ENCODE data around the gene CD8B. TPM values are rescaled to one million over a fixed set of nuclear protein-coding genes. Genes with fewer than 3 reads are reported as not detected.
A peak's percentile ranks its signal among the peaks of the same experiment; 100 is the strongest.
"Not testable (repeated sequence)": the region's sequence is repeated elsewhere in the genome, so short reads cannot be mapped to it uniquely, and the experiment has no call there.

Gene CD8B
- total RNA-seq, 1 donor from 2014 or later: 0.30 TPM

DNA sequence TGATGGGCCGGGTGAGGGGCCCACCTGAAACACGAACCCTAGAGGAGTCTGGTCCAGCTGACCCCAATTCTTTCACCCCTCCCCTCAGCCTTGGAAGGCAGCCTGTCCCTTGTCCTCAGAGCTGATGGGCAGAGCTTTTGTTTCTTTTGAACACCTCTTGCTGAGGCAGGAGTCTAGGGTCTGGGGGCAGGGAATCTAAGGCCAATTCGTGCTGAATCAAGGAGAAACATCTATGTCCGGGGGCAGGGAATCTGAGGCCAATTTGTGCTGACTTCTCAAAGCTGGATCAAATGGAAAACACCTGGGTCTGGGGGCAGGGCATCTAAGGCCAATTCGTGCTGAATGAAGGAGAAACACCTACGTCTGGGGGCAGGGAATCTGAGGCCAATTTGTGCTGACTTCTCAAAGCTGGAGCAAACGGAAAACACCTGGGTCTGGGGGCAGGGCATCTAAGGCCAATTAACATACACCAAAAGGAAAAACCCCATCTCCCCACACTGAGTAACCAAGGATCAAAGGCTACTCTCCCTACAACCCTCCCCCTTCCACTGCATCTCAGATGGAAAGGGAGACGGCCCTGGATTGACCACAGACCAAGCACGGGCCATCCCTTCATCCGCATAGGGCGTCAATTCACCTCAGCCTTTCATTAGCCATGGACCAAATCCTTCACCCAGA is 21.7 kb downstream of the CD8B start:
- ATAC-seq; DNase-seq (ENCODE audit: missing footprints); intact Hi-C loops (cut with DNase I): not testable (repeated sequence)

DNA sequence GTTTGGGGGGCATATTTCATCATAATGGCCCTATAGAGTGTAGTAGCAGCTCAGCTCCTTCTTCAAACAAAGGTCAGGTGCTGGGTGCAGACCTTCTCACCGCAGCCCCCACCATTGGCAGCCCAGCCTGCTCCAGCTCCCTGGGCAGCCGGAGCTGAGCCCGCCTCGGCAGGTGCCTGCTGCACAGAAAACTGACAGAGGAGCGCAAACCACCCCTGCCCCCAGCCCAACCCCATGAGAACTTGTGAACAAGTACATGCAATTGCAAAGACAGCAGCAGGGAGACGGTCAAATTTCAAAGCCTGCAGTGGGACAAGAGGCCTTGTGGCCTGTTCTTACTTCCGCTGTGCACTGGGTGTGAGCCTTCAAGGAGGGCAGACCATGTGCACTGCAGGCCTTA is 22.2 kb downstream of the CD8B start:
- DNase-seq (ENCODE audit: missing footprints); intact Hi-C loops (cut with DNase I); ATAC-seq: not testable (repeated sequence)

DNA sequence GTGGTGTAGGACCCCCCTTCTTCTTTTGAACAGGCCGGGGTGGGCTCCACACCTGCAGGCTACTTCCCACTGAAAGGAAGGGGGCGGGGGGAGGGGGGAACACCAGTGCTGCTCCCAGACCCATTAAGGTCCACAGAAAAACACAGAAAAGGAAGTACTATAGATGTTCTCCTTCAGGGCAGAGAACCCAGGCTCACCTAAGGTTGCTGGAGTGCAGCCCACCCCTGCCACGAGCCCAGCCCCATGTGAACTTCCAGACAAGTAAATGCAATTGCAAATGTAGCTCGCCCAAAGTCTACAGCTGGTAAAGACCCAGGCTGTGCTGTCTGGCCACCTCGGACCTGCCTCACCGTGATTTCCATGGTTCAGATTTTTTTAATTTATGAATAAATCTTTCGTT is 24.0 kb downstream of the CD8B start:
- DNase-seq (ENCODE audit: missing footprints); intact Hi-C loops (cut with DNase I); ATAC-seq: not testable (repeated sequence)

DNA sequence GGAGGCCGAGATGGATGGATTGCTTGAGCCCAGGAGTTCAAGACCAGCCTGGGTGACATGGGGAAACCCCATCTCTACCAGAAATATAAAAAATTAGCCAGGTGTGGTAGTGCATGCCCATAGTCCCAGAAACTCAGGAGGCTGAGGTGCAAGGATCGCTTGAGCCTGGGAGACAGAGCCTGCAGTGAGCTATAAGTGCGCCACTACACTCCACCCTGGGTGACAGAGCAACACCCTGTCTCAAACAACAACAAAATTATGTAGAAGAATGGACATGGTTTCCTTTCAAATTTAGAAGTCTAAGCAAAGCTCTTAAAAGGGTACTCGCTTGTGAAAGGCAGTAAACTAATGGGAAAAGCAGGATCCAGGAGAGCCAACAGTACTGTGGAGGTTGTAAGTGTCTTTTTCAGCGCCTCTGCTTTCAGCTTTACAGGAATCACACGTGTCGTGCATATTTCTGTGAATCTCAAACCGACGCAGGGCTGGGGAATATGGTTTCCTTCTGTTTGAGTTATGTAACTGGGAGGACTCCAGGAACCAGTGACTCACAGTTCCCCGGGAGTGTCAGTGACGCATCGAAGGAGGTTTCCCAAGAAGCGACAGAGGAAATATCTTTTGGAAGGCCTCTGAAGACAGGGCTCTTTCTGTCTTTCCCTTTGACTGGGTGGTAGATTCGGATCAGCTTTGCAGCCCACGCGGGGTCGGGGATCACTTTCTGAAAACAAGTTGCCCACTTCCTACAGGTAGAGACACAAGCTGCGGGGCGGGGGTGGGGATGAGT is 24.6 kb downstream of the CD8B start:
- DNase-seq (ENCODE audit: missing footprints): peak; percentile 75
- intact Hi-C loops (cut with DNase I): not testable (repeated sequence)
- ATAC-seq: peak; percentile 84

DNA sequence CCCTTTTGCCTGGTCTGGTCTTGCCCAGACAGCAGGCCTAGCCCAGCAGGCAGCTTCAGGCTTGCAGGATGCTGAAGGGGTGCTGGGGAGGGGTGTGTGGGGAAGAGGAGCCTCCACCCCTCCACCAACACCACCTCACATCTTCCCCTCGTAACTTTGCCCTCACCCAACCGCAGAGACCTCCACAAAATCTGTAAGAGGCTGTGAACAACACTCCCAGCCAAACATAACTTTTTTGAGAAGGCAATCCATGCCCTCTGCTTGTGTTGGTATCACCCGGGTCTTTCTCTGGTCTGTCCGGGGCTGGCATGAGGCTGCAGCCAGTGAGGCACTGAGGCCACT is 26.2 kb downstream of the CD8B start:
- ATAC-seq; intact Hi-C loops (cut with DNase I); DNase-seq (ENCODE audit: missing footprints): not testable (repeated sequence)

DNA sequence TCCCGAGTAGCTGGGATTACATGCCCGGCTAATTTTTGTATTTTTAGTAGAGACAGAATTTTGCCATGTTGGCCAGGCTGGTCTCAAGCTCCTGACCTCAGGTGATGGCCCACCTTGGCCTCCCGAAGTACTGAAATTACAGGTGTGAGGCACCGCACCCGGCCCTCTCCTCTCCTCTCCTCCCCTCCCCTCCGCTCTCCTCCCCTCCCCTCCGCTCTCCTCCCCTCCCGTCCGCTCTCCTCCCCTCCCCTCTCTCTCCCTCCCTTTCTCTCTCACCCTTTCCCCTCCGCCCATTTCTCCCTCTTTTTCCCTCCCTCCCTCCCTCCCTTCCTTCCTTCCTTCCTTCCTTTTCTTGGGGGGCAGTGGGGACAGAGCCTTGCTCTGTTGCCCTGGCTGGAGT is 28.4 kb downstream of the CD8B start:
- DNase-seq (ENCODE audit: missing footprints) (no peak), ATAC-seq (no peak)
- intact Hi-C loops (cut with DNase I): no loop called here

DNA sequence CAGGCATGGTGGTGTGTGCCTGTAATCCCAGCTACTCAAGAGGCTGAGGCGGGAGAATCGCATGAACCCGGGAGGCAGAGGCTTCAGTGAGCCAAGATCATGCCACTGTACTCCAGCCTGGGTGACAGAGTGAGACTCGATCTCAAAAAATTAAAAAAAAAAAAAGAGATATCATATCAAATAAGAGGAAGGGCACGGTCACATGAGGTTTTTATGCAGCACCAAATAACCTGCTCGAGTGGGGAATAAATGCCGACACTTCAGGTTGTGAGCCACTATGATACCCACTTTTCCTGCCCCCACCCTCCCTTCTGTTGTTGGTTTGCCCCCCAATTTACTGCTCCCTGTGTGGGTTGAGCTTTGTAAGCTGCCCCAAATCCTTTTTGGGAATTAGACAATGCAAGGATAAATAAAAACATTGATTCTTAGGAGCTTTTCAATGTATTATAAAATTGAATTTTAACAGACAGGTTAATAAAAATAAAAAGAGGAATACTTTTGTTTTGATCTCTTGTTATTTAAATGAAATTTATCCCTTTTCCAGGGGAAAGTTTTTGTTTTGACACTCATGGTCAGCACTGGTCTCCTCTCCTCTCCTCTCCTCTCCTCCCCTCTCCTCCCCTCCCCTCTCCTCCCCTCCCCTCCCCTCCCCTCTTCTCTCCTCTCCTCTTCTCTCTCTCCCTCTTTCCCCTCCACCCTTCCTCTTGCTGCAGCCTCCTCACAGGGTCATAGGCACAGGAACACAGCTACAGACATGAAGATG is 29.2 kb downstream of the CD8B start:
- DNase-seq (ENCODE audit: missing footprints) (no peak), ATAC-seq (no peak)
- intact Hi-C loops (cut with DNase I): no loop called here

DNA sequence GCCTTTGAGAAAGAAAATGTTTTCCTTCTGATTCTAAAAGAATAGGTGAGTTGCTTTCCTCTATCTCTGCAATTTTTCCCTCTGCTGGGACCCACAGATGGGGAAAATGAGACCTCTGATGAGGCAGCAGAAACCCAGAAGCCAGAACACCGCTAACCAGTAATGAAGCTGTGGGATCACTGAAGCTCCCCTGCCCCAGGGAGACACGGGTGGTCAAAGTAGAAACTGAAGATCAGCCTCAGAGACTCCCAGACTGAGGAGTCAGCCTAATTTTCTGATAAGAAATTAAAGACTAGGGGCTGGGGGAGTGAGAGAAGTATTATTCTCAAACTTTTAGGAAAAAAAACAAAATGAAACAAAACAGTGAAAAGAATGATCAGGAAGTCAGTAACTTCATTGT is 30.1 kb downstream of the CD8B start:
- no peak for ATAC-seq
- DNase-seq (ENCODE audit: missing footprints): no peak
- intact Hi-C loops (cut with DNase I): no loop called here

DNA sequence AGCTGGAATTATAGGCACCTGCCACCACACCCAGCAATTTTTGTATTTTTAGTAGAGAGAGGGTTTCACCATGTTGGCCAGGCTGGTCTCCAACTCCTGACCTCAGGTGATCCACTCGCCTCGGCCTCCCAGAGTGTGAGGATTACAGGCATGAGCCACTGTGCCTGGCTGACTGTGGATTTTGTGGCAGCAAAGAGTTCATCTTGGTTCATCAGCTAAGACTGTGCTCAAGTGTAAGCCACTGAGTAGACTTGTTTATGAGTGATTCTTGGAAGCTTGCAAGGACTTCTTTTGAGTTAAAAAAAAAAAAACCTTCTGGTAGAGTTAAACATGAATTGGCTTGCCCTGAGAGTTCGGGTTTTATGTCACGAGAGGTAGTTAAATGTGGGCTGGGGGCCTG is 34.7 kb downstream of the CD8B start:
- intact Hi-C loops (cut with DNase I): no loop called here
- ATAC-seq (no peak), DNase-seq (ENCODE audit: missing footprints) (no peak)

DNA sequence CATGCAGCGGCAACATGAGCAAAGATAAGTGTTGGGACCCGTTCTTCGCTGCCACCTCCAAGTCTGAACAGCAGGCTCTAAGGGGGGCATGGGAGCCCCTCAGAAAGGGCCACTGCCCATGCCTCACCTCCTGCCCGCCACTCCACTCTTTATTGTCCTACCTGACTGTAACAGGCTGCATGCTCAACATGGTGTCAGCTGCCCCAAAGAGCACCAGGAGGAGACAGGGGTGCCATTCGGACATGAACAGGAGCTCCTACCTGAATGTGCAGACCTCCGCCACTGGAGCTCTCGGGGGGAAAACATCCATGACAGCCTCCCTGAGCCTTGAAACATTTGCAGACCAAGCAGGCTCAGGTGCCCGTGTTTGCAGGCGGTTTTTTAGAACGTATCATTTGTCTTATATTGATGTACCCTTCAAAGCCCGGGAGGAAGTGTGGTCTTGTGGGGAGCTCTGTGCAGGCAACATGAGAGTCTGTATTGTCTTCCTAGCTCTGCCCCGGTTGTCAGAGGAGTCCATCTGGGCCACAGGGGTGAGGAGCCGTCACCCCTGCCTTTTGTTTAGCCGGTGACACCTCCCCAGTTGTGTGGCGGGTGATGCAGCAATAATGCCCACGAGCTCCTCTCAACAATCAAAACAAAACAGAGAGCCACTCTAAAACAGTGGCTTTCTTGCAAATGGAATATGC is 35.8 kb downstream of the CD8B start:
- intact Hi-C loops (cut with DNase I): no loop called here
- no peak for DNase-seq (ENCODE audit: missing footprints)
- ATAC-seq: no peak

DNA sequence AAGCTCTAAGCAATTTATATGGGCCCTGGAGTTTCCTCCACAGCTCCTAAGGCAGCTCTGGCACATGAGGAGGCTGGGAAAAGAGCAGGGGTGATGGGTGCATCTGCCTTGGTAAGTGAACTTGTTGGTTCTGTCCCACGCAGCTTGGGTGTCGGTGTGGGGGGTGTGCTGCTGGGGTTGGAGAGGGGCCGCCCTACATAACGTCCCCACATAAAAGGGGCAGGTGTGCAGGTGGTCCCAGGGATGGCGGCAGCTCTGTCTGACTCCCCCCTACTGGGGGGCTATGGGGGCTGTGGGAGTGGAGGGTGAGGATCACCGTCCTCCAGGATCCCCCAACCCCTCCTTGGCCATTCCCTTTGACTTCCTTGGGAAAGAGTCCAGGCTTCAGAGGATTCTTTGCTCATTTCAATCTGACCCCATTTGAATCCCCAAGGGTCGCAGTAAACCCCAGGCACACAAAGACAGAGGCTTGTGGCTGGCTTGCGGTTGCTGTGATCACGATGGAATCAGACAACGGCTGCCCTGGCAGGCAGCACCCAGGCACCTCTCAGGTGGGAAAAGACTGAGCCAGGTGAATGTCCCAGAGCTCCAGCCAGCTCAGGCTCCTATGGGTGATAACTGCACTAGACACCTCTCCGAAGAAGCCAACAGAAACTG is 36.5 kb downstream of the CD8B start:
- DNase-seq (ENCODE audit: missing footprints) (no peak), ATAC-seq (no peak)
- intact Hi-C loops (cut with DNase I): no loop called here

DNA sequence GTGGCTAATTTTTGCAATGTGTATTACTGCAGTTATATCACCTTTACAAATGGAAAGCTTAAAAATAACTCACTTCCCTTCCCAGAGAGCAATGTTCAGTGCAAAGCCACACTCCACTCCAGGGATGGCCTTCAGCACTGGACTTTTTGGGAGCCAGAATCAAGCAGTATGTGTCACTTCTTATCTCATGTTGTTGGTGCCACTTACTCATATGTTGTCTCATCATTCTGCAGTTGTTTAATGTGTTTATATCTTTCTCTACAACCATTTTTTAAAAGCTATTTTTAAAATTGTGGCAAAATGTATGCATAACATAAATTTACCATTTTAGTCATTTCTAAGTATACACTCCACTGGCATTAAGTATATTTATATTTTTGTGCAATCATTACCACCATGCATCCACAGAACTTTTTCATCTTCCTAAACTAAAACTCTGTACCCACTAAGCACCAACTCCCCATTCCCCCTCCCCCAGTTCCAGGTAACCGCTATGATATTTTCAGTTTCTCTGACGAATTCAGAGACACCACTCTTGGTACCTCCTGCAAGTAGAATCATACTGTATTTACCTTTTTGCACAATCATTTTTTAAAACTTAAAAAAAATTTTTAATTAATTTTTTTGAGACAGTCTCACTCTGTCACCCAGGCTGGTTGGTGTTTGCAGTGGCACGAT is 38.9 kb downstream of the CD8B start:
- DNase-seq (ENCODE audit: missing footprints) (no peak), ATAC-seq (no peak)
- intact Hi-C loops (cut with DNase I): no loop called here

DNA sequence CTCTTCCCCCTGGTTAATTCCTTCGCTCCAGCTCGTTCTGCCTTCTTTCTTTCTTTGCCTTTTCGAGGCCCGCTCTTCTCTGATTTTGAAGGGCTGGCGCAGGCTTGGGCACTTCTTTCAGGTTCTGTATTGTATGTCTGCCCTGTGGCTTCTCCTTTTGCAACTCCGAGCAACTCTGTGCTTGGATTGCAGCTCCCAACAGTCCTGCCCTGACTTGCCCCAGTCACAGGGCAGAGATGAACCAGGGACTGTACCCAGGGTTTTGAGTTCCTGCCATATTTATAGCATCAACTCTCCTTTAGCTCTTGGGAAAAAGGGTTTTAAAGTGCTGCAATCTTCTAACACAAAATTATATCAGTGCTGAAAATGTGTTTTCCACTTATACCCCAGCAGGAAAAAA is 39.8 kb downstream of the CD8B start:
- DNase-seq (ENCODE audit: missing footprints) (no peak), ATAC-seq (no peak)
- intact Hi-C loops (cut with DNase I): no loop called here

DNA sequence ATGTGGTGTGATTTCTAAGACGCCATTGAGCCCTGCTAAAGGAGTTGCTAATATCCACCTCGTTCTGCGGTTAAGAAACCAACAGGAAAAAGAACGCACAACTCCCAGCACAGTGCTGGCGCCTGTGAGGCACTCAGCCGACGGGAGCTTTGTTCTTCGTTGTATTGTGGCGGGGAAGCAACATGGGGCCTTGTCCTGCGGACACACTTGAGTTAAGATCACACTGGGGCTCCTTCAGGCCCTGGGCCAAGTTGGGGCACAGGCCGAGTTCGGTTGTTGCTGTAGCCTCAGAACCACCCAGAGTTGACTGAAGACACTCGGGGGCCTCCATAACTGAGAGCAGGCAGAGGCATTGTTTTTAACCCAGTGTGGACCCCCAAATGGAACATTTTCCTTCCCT is 40.4 kb downstream of the CD8B start:
- DNase-seq (ENCODE audit: missing footprints) (no peak), ATAC-seq (no peak)
- intact Hi-C loops (cut with DNase I): no loop called here

DNA sequence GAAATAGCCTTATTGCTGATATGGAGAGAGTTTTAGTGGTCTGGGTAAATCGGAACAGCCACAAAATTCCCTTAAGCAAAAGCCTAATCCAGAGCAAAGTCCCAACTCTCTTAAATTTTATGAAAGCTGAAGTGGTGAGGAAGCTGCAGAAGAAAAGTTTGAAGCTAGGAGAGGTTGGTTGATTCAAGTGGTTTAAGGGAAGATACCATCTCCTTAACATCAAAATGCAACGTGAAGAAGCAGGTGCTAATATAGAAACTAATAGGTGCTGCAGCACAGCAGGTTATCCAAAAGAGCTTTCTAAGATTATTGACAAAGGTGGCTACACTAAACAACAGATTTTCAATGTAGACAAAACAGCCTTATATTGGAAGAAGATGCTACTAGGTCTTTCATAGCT is 42.7 kb downstream of the CD8B start:
- DNase-seq (ENCODE audit: missing footprints): no peak
- no peak for ATAC-seq
- intact Hi-C loops (cut with DNase I): no loop called here

DNA sequence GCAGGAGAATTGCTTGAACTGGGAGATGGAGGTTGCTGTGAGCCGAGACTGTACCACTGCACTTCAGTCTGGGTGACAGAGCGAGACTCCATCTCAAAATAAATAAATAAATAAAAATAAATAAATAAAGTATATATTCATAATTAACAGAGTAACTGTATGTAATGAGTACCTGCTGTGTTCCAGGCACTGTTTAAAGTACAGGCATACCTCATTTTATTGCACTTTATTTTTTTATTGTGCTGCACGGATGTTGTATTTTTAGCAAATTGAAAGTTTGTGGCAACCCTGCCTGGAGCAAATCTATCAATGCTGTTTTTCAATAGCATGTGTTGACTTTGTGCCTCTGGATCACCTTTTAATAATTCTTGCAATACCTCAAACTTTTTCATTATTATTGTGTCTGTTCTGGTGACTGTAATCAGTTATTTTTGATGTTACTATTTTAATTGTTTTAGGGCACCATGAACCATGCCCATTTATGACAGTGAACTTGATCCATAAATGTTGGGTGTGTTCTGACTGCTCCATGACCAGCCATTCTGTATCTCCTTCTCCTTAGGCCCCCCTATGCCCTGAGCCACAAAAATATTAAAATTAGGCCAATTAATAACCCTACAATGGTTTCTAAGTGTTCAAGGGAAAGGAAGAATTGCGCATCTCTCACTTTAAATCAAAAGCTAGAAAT is 43.4 kb downstream of the CD8B start:
- DNase-seq (ENCODE audit: missing footprints) (no peak), ATAC-seq (no peak)
- intact Hi-C loops (cut with DNase I): no loop called here

DNA sequence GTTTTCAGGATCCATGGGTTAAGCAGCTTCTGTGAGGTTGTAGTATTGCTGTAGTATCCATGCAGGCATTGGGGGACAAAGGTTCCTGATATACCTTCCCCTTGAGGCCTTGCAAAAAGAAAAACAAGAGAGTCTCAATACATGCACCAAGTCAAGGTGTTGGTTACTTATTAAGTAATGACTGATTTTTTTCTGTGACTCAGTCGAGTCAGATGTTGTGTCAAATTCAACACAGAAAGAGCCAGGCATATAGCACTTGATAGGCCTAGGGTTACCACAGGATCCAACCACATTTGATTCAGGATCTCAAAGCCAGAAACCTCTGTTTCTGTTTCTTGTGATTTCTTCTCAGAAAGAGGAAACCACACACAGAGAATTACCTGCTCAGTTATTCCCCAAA is 46.1 kb downstream of the CD8B start:
- intact Hi-C loops (cut with DNase I): no loop called here
- no peak for ATAC-seq
- DNase-seq (ENCODE audit: missing footprints): no peak

Data from Right ventricle myocardium inferior (tissue), 1 donor.